Smooth muscle cell (in vitro differentiated cells): ENCODE results near the gene ASIC3. TPM values are rescaled to one million over a fixed set of nuclear protein-coding genes. Genes with fewer than 3 reads are reported as not detected.

ENCODE experiments used
- DNase-seq: peaks from one replicate; lab custom pipeline; 2025; ENCODE audit not compliant: unreplicated experiment; lab: John Stamatoyannopoulos, UW
- H2AFZ ChIP-seq: fragments of 200-600 bp; sonication (generic); 2 replicates; pipeline ENCODE4 v1.6.0; 2016; ENCODE audit warnings: antibody characterized with exemption, low read depth, mild to moderate bottlenecking
- H3F3A ChIP-seq: fragments of 200-600 bp; sonication (generic); 2 replicates; pipeline ENCODE4 v1.6.0; 2017; ENCODE audit warnings: antibody characterized with exemption, low read depth
- H3K27ac ChIP-seq: fragments of 200-600 bp; sonication (generic); 2 replicates; pipeline ENCODE4 v1.5.1; 2016; ENCODE audit warnings: low read depth, mild to moderate bottlenecking
- H3K27me3 ChIP-seq: fragments of 200-600 bp; sonication (generic); 2 replicates; pipeline ENCODE4 v1.6.1; 2016; ENCODE audit warnings: low read depth, mild to moderate bottlenecking
- H3K36me3 ChIP-seq: fragments of 200-600 bp; sonication (generic); 2 replicates; pipeline ENCODE4 v1.5.1; 2016; ENCODE audit warnings: low read depth
- H3K4me1 ChIP-seq: fragments of 200-600 bp; sonication (generic); 2 replicates; pipeline ENCODE4 v1.5.1; 2016; ENCODE audit warnings: low read depth
- H3K4me2 ChIP-seq: fragments of 200-600 bp; sonication (generic); 2 replicates; pipeline ENCODE4 v1.6.0; 2016; ENCODE audit warnings: mild to moderate bottlenecking
- H3K4me3 ChIP-seq: fragments of 200-600 bp; sonication (generic); 2 replicates; pipeline ENCODE4 v1.5.1; 2016; ENCODE audit warnings: mild to moderate bottlenecking
- H3K79me2 ChIP-seq: fragments of 200-600 bp; sonication (generic); 2 replicates; pipeline ENCODE4 v1.6.0; 2016; ENCODE audit warnings: low read depth, mild to moderate bottlenecking
- H3K9ac ChIP-seq: fragments of 200-600 bp; sonication (generic); 2 replicates; pipeline ENCODE4 v1.6.0; 2016; ENCODE audit warnings: low read depth
- H3K9me3 ChIP-seq: fragments of 200-600 bp; sonication (generic); replicated peaks from 2 replicates; pipeline ENCODE4 v1.5.1; 2016; ENCODE audit warnings: low read depth
- H4K20me1 ChIP-seq: fragments of 200-600 bp; sonication (generic); 2 replicates; pipeline ENCODE4 v1.6.0; 2016; ENCODE audit warnings: low read depth
- WGBS: methylation state at CpG from one replicate; pipeline ENCODE4 v1.1.7; 2016; ENCODE audit warnings: low lambda C conversion rate; 5-methylcytosine and 5-hydroxymethylcytosine counted together
- polyA plus RNA-seq: library from polyadenylated mRNA; unstranded; fragments of >200 nt; fragmentation: Nextera tagmentation; extraction: Ambion mirVana; gene quantifications from 2 replicates; pipeline ENCODE4 v1.2.1, GENCODE V29; 2016
- total RNA-seq: library from RNA; depleted of rRNA; stranded (reverse); fragments of >200 nt; gene quantifications from 2 replicates; pipeline ENCODE4 v1.2.3, GENCODE V29; 2014
- TF ChIP-seq, protein P1 (sequence below): fragments of 200-600 bp; sonication (generic); IDR thresholded peaks from 2 replicates; pipeline ENCODE4 v1.5.1; 2017; ENCODE audit warnings: borderline replicate concordance, mild to moderate bottlenecking, antibody characterized with exemption; ENCODE audit not compliant: insufficient read depth, poor library complexity, severe bottlenecking

ASIC3 gene
- total and polyA plus RNA-seq, 2 experiments from 2014 or later: 2.0 to 2.3 TPM

DNA sequence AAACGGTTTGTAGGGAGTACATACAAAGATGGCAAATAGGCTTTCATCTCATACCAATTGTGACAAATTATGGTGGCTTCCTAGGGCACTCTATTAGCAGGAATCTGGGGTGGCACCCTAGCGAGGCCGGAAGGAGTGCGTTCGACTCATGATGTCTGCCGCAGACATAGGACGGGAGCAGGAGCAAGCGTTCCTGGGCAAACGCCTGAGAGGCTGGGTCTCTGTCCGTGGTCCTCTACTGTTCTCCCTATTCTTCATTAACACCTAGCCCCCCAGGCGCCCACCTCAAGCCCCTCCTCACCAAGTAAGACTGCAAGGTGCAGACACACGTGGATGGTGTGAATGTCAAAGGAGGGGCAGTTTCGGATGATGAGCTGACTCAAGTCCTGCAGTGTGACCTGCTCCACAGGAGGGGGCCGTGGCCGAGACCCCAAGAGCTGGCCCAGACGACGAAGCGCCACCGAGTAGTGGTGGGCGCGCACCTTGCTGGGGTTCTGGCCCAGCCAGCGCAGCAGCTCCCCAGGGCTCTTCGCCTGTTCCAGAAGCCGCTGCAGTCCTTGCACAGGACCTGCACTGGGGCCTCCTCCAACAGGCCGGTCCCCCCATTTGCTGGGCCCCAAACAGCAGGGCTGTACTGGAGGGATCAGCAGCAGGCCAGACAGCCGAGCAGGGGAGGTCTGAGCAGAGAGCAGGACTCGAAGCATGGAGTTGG, 31.0 kb downstream of the ASIC3 start:
- Histone ChIP-seq H3K4me1 (peaks cover 24% of the 10 kb centered on the region), H3K9me3 (no peaks in the 10 kb centered on the region), H3K27me3 (no peaks in the 10 kb centered on the region), H4K20me1 (peaks cover 21% of the 10 kb centered on the region), H3K79me2 (peaks cover 33% of the 10 kb centered on the region), H2AFZ (no peak overlapping the region), H3K4me2 (peak overlapping the region; percentile 97), H3K36me3 (no peaks in the 10 kb centered on the region), H3F3A (peaks cover 22% of the 10 kb centered on the region), H3K27ac (no peak overlapping the region), H3K4me3 (peak overlapping the region; percentile 94), H3K9ac (peak overlapping the region; percentile 93)
- TF ChIP-seq, protein P1, sequence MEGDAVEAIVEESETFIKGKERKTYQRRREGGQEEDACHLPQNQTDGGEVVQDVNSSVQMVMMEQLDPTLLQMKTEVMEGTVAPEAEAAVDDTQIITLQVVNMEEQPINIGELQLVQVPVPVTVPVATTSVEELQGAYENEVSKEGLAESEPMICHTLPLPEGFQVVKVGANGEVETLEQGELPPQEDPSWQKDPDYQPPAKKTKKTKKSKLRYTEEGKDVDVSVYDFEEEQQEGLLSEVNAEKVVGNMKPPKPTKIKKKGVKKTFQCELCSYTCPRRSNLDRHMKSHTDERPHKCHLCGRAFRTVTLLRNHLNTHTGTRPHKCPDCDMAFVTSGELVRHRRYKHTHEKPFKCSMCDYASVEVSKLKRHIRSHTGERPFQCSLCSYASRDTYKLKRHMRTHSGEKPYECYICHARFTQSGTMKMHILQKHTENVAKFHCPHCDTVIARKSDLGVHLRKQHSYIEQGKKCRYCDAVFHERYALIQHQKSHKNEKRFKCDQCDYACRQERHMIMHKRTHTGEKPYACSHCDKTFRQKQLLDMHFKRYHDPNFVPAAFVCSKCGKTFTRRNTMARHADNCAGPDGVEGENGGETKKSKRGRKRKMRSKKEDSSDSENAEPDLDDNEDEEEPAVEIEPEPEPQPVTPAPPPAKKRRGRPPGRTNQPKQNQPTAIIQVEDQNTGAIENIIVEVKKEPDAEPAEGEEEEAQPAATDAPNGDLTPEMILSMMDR: no peak
- WGBS: 90% methylated on average over 27 of the region's 27 CpGs
- no peak for DNase-seq

DNA sequence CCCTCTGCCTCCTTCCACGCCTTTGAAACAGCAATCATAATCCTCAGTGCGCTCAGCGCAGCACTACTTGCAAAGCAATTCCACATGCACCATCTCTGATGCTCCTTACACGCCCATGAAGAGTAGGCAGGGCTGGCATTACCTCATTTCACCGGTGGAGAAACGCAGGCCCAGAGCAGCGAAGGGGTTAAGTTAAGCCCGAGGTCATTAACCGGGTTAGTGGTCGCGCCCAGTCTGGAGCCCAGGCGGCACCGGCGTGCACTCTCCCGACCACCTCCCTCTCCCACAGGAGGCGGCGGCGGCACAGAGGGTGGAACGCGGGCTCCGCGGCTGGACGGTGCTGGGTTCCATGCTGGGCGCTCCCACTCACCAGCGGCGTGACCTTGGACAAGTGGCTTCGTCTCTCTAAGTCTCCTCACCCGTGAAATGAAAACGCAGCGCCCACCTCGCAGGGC, 31.8 kb downstream of the ASIC3 start:
- Histone ChIP-seq H3K27ac (peak overlapping the region; percentile 80), H3F3A (peaks cover 25% of the 10 kb centered on the region), H3K4me3 (peak overlapping the region; percentile 94), H3K27me3 (no peaks in the 10 kb centered on the region), H3K36me3 (no peaks in the 10 kb centered on the region), H3K4me1 (peaks cover 25% of the 10 kb centered on the region), H3K79me2 (peaks cover 33% of the 10 kb centered on the region), H3K9ac (peak overlapping the region; percentile 93), H4K20me1 (peaks cover 21% of the 10 kb centered on the region), H2AFZ (peak overlapping the region; percentile 77), H3K9me3 (no peaks in the 10 kb centered on the region), H3K4me2 (peak overlapping the region; percentile 97)
- WGBS: 1% methylated on average over 29 of the region's 31 CpGs
- no peak for DNase-seq
- TF ChIP-seq, protein P1: no peak

DNA sequence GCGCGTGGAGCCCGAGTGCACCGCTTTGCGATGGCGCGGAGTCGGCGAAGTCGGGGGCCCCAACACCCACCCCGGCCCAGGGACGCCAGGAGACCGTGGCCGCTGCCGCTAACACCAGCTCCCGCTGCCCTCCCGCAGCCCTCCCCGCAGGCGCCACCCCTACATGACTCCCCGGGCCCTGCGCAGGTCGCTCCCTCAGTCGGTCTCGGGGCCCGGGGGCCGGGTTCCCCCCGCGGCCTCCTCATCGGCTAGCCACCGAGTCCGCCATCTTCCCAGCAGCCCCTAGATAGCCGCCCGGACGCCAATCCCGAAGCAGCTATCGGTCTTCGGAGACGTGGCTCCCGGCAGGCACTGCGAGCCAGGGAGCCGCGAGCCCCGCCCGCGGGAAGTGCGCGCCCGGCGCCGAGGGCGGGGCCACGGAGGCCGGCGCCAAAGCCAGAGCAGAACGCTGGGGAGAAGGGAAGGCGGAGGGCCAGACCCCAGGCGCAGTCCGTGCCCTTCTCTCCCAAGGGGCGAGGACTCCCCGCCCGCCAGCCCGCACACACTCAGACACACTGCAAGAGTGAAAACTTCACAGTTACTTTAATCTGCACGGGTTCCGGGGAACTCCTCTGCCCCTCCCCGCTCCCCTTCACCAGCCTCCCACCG, 32.3 kb downstream of the ASIC3 start, which contains the start of gene FASTK:
FASTK (minus strand) TSS at position 288 of the 648 bp plus-strand sequence; CDS start at position 245, 43 bp downstream.
- H3F3A ChIP-seq: peaks cover 30% of the 10 kb centered on the region
- H3K4me3 ChIP-seq: peak within 1 kb of the TSS; percentile 94
- TF ChIP-seq, protein P1: no peak
- peak within 1 kb of the TSS; percentile 93 for H3K9ac ChIP-seq
- no peaks in the 10 kb centered on the region for H3K27me3 ChIP-seq
- peak; percentile 64 for DNase-seq
- WGBS: under 1% methylated on average over 53 of the region's 66 CpGs
- peak within 1 kb of the TSS; percentile 77 for H2AFZ ChIP-seq
- peaks cover 29% of the 10 kb centered on the region for H3K4me1 ChIP-seq
- H3K9me3 ChIP-seq: no peaks in the 10 kb centered on the region
- peak within 1 kb of the TSS; percentile 97 for H3K4me2 ChIP-seq
- no peaks in the 10 kb centered on the region for H3K36me3 ChIP-seq
- peaks cover 33% of the 10 kb centered on the region for H3K79me2 ChIP-seq
- H3K27ac ChIP-seq: peak within 1 kb of the TSS; percentile 80
- peaks cover 19% of the 10 kb centered on the region for H4K20me1 ChIP-seq
